GM19463 (cell line): ENCODE results near the gene ZFHX3.

ENCODE experiments used
- ATAC-seq: cut with Tn5 transposase; IDR thresholded peaks from one replicate; pipeline ENCODE4 v1.9.1; 2021; ENCODE audit warnings: mild to moderate bottlenecking, moderate library complexity; ENCODE audit not compliant: unreplicated experiment

Gene ZFHX3

DNA sequence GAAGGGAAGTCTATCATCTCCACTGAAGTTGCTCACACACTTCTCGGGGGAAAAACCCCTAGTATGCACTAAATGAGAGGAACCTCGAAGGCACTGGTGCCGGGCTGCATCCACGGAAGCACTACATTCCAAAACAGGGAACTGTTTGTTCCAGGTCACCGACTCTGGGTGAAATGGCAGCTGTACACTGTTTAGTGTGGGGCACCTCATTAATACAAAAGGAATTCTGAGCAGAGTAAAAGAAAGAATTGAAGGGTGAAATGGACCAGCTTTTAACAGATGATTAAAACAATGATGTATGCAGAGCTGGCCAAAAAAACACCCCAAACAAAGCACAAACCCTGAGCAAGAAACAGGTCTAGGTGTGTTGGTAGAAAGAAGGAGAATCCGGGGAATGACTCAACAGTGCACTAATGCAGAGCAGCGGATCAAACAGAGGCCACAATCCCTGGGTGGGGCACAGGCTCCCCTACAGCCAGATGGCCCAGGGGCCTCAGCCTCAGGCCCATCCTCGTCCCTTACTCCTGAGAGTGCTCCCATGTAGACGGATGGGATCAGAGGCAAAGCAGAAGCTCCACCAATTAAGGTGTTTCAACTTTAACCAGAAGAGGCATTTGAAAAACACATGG lies 161.5 kb downstream of the ZFHX3 start:
- ATAC-seq: no peak

DNA sequence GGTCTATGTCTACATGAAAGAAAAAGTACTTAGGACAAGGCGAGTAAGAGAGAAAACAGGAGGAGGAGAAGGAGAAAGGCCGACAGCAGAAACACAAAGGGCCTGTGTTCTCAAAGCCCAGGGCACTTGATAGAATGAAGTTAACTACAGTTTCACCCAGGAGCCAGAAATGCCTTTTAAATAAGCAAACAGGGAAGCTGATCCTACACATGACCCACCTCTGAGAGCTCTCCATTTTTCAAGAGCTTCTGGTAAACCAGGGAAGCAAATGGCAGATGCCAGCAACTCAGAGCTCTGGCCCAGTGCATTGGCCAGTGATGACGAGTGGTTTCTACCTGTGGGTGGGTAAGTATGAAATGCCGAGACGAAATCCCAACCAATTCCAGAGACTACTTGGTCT lies 163.4 kb downstream of the ZFHX3 start:
- ATAC-seq: no peak

DNA sequence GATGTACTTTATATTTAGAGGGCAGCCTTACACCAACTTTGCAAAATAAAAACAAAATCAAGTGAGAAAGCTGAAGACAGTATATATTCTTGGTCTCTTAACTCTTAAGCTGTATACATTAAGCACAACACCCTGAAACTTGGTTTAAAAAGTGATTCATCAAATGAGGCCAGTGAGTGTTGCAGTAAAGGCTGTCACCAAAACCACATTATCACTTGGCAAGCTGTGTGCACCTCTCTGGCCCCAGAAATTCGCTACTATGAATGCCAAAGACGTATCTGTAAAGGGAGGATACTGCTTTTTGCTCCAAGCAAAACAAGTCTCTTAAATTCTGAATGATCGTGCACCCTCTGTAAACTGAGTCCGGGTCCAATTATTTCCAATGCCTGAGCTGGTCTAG lies 163.9 kb downstream of the ZFHX3 start:
- ATAC-seq: no peak

DNA sequence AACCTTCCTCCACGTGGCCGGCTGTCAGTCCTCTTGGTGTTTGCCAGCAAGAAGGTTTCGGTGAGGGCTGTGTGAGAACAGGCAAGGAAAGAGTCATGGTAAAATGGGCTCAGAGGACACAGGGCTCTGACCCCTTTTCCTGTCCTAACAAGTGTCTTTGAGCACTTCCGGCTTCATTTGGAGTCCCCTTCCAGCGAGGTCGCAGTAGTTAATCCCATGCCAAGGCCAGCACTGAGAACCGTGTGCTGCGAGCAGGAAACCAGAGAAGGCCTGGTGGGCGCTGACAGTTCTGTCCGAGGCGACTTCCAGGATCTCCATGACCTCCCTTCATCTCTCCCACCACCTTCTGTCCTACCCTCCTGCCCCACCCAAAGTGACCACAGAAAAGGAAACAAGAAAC lies 168.1 kb downstream of the ZFHX3 start:
- no peak for ATAC-seq

DNA sequence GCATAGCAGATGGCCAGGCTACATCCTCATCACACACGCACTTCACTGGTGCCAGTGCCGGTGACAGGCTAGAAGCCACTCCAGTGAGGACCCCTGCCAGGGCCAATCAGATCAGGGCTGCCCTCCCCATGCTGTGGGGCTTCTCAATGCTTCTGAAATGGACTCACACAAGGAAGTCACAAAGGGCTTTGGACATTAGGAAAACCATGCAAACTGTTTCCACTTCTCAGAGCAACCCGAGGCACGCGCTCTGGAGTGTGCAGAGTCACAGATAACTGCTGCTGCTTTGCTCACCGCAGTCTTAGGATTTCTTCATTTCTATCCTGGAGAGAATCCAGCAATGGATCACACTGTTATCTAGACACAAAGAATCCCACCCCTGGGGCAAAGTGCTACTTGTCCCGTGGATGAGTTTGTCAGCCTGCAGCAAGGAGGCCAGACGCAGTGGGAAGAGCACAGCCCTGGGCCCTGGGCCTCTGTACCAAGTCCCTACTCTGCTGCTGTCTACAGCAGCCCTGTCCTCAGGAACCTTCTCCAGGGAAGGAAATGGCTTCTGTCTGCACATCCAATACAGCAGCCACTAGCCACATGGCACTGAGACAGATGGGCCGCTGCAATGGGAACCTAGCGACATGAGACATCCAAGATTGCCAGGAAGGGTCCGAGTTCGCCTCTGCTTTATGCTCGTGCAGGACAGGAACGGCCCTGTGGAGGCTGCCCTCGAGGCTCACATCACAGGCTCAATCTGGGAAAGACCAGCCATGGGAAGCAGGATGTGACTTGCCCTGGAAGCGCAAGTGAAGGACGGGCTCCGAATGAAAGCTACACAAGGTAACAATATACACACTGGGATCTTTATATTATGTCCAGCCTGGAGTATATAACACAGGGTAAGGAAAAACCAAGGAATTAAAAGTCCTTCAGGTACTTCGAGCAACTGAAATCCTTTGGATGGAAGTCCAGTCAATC lies 169.3 kb downstream of the ZFHX3 start:
- no peak for ATAC-seq

DNA sequence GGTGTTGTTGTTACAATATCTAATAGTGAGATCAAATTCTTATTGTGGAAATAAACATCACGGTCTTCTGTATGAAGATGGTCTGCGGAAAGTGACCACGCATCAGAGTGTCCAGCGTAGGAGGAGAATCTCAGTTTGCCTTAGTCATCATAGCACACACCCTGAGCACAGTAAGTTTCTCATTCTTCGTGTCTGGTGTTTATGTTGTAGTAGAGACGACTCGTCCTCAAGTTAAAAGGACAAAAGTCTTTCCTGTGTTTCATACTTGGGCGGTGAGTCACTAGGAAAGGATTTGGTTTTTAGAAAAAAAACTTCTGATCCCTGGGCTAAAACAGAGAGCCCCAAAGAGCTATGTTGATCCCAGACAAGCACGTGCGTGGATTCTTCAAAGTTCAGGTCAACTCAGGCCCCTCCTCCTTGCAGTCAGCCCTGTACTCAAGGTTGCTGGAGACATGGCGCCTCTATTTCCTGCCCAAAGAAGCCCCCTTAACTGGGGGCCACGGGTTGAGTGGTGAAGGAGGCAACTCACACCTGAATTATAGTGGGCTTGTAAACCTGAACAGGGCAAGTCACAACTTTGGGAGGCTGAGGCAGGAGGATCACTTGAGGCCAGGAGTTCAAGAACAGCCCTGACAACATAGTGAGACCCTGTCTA lies 170.4 kb downstream of the ZFHX3 start:
- no peak for ATAC-seq

DNA sequence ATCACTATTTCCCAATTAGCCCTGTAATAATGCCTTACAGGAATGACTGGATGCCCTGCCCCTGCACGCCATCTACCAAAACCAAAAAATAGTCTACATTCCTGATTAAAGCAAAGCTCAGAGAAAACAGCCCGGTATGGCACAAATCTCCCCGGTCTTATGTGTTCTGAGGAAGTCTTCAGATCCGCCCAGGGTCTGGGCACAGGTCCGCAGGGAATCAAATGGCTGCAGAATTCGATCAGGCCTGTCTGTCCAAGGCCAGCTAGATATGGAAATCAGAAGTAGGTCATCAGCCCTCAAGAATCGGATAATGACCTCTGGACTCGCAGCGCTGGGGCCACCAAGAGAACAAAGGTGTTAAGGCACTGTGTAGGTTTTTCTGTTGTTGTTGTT lies 171.0 kb downstream of the ZFHX3 start:
- no peak for ATAC-seq

DNA sequence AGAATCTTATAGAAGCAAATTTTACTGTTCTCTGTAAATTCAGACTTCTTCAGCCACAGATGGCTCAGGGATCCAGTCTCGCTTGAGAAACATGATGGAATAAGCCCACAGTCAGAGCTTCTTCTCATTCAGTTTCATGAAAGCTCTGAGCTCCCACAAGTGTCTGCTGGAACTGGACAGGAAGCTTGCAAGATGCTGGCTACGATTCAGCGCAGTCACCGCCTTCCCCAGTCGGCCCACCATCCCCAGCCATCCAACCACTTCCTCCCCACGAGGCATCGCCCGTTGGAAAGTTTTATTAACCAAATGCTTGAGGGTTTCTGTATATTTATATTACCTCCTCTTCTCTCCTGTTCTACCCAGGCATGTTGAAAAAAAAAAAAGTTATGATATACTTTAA lies 171.7 kb downstream of the ZFHX3 start:
- ATAC-seq: peak; percentile 51

DNA sequence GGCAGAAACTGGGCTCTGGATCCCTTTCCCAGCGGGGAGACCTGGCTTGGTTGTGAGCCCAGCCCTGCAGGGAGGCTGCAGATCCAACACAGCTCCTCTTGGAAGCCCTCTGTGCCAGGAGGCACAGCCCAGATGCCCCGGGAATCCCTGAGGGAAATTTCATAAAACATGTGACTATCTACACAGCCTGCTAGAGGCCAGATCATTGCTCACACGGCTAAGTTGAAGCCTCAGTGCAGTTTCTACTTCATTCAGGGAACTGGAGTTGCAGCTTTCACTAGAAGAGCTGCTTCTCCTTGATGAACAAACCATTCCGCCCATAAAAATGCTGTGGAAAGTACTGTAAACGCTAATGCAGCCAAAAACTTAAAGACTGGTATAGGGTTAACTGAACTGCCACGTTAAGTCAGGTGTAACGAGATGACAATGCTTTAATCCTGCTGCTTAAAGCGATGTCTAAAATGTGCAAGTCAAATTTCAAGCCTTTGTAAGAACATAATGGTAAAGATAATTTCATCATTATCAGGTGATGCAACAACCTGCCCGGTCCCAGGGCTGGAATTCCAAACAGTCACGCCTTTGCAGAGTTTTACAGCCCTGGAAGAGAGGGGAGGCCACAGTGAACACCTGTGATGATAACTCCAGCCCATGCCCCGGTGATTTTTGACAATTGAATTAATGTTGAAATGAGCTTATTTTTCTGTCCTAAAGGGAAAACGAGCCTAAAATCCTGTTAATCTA lies 172.5 kb downstream of the ZFHX3 start:
- ATAC-seq: no peak

DNA sequence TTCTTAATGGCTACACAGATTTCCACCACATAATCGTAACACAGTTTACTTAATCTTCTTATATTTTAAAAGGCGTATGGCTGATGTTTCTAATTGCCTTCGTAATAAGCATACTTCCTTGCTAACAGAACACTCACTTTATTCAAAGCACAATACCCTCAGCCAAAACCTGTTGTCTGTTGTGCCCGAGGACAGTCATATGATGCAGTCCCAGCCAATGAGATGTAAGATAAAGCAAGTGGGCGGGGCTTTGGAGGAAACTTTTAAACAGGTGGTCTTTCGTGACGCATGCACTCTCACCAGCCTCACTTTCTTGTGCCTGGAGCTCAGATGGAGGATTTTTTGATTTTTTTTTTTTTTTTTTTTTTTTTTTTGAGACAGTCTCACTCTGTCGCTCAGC lies 174.1 kb downstream of the ZFHX3 start:
- ATAC-seq: no peak

DNA sequence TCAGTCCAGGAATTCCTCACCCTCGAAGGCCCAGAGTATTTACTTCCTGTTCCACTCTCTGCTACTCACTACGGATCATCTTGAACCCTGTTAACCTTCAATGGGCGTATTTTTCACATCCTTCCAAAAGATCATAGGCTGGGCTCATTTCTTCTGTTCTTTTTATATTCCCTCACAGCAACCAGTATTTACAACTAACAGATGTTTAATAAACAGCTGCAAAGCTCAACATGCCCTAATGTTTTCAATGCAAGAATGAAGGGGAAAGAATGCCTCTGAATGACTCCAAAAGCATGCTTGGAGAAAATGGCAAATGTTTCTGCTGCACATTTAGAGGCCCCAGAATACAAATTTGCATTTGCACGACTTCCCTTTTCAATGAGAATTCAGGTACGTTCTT lies 174.9 kb downstream of the ZFHX3 start:
- no peak for ATAC-seq

DNA sequence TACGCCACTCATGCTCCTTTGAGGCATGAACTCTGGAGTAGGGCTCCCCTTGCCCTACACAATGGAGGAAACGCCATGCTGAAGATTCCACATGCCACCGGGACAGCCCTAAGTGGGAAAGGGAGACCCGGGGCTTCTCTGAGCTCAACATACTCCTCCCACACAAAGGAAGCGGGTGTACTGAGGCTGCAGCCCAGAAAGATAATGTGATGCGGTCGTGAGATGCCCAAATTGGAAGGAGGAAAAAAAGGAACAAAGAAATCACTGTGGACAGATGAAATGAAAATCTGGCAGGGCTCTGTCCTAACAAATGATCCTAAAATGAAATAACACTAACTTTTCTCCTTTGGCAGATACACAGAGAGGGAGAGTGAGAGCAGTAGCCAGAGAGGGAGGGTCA lies 182.1 kb downstream of the ZFHX3 start:
- ATAC-seq: no peak

DNA sequence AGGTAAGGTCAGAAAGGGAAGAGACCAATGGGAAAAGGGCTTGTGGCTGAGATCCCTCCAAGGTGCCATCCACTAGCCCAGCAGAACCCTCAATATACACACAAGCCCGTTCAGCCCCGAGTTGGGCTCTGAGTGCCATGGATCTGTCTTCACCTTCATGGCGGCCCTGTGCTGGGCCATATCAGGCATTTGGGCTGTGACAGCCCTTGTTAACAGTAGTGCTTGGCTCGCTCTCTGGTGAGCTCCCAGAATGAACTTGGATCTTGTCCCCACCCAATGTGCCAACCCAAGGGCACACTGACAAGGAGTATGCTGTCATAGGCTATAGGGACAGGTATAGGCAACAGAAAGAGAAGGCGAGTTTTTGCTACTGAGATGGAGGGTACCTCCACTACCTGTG lies 182.7 kb downstream of the ZFHX3 start:
- ATAC-seq: no peak

DNA sequence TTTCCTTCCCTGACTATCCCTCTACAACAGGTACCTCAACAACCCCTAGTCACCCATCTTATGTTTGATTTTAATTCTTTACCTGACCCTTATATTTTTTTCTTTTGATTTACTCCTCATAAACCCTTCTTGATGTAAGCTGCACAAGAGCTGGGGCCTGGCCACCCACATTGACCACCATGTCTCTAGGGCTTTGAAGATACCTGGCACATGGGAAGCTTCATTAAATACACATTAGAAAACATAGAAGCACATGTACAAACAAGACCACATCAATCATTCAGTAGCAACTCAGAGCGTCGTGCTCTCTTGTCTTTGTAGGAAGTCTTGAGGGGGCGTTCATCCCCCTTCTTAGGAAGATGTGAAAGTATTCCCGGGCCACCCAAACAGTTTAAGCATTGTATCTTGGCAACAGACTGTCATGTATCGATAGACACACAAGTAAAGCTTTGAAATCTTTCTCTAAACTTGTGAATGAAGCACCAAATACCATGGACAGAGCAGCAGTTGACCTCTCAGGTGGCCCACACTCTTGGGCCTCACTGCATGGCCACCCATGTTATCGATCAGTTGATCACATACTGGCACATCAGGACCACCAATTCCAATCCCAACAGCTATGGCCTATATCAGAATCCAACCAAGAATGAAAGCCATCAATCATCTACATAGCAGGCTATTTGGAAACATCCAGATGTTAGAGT lies 183.6 kb downstream of the ZFHX3 start:
- no peak for ATAC-seq

DNA sequence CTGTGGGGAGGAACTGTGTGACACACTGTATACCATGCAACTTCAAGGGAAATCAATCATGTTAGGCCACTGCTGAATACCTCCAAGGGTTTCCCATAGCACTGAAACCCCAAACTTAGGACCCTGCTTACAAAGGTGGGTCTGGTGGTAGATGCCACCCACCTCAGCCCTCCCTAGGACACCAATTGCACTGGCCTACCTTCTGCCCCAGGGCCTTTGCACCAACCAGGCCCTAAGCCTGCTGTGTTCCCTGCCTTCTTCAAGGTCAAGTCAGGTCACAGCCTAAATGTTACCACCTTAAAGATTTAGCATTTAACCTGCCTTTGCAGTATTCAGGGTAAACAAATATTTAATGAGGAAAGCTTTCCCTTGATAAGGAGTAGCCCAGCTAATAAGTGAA lies 185.8 kb downstream of the ZFHX3 start:
- no peak for ATAC-seq

DNA sequence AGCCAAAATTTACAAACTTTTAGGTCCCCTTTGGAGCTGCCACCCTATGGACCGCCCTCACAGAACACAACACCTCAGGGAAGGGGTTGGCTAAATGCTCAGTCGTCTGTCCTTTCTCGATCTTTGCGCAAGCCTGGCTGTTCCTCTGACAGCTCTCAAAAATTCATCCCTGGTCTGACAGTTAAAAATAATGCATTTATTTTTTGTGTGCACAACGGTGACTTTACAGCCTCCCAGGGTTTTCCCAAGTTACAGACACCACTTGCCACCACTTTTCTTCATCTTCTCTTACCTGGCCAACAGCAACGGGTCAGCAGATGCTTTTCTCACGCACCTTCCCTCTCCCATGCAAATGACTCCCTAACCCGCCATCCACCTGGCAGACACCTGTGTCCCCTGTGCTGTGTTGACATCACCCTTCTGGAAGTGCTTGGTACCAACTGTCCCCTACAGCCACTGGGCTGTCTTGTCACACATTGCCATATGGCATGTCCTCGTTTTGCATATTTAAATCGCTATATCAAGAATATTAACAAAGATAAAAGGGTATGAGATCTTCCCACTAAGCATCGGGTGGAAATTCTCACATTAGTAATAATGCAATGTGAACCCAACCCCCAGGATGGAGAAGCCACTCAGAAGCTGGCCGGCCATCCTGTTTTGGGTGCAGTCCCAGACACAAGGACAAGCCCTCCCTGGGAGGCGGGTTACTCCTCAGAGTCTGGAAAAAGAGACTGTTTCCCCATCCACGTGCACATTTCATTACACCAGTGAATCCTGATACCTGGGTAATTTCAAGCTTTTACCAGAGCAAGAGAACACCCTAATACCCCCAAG lies 187.0 kb downstream of the ZFHX3 start:
- ATAC-seq: no peak

DNA sequence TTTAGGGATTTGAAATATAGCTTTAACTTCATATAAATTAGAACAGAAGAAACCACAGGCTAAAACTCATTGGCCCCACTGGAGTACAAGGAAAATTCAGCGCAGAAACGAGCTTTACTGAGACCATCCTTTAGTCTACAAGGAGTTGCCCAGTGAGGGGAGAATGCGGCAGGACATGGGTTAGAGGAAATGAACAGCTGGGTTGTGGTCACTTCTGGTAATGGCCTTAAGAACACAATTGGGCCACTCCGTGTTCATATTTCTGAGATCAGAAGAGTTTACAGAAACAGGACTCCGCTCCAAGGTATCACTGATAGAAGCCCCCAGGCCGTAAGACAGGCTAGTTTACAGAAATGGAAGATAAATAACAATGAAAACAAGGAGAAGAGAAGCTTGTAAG lies 188.3 kb downstream of the ZFHX3 start:
- no peak for ATAC-seq

DNA sequence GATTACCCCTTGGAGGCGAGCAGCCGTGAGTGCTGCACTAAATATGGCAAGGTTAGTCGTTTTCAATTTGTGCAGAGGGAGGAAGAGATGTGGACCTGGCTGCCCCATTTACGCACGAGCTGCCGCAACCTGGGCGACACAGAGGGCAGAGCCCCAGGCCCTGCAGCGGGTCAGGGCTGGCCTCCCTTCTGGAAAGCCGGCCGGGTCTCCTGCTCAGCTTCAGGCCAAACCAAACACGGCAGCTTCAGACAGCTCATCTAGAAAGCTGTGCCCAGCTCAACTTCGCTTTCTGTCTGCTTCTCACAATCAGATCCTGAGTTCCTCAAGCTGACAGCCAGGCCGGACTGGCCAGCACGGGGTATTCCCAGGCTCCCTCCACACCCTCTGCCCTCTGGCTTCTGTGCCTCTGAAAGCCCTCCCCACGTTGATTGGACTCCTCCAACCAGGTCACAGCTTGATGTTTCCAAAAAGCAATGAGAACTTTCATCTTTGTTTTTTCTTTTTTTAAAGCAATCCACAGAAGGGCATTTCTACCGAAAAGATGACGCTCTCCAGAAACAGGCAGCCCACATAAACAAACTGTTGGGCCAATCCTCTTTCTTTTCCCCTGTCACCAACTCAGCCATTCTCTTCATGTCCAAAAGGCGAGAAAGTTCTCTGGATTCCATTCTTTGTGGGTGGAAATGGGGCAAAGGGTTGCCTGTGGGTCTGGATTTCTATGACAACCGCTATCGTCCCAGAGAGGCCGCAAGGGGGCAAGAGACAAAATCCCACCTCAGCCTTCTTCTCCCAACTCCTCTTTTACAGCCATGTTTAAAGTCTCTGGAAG lies 189.0 kb downstream of the ZFHX3 start:
- no peak for ATAC-seq
